EH (cell line): ENCODE data around the gene NDRG2.
A peak's percentile ranks its signal among the peaks of the same experiment; 100 is the strongest.

Experiments used
- DNase-seq: peaks from one replicate; pipeline ENCODE4 v3.0.0-alpha.2; 2015; ENCODE audit warnings: low read depth

Gene NDRG2

GRCh38 chr14:21055432-21056117 is 30.7 kb upstream of the NDRG2 start:
- DNase-seq, result no peak

GRCh38 chr14:21054768-21055145 is 29.9 kb upstream of the NDRG2 start:
- DNase-seq, result no peak

- DNase-seq, result no peak
Observed at GRCh38 chr14:21054123-21054767, 29.4 kb upstream of the NDRG2 start.

- no peak for DNase-seq
Observed at GRCh38 chr14:21053184-21054122, 28.6 kb upstream of the NDRG2 start.

GRCh38 chr14:21050597-21050996 is 25.7 kb upstream of the NDRG2 start:
- no peak for DNase-seq

GRCh38 chr14:21049271-21049673 is 24.4 kb upstream of the NDRG2 start:
- DNase-seq, result peak; percentile 70

- DNase-seq, result no peak
Observed at GRCh38 chr14:21048638-21049037, 23.8 kb upstream of the NDRG2 start.

GRCh38 chr14:21047378-21047781 is 22.5 kb upstream of the NDRG2 start:
- DNase-seq, result peak; percentile 83

GRCh38 chr14:21043974-21044618 is 19.2 kb upstream of the NDRG2 start:
- peak; percentile 8 for DNase-seq

GRCh38 chr14:21043387-21043973 is 18.6 kb upstream of the NDRG2 start:
- DNase-seq, result no peak

GRCh38 chr14:21042918-21043317 is 18.1 kb upstream of the NDRG2 start:
- no peak for DNase-seq

GRCh38 chr14:21041676-21042433 is 17.0 kb upstream of the NDRG2 start, which contains the start of gene RNASE7:
TSS of gene RNASE7 (plus strand) at chr14:21042362. CDS start at chr14:21042993, 631 bp downstream.
- peak; percentile 68 for DNase-seq

- peak; percentile 57 for DNase-seq
Observed at GRCh38 chr14:21040941-21041340, 16.1 kb upstream of the NDRG2 start.

- no peak for DNase-seq
Observed at GRCh38 chr14:21040370-21040925, 15.6 kb upstream of the NDRG2 start.

- peak; percentile 67 for DNase-seq
Observed at GRCh38 chr14:21039585-21040369, 14.9 kb upstream of the NDRG2 start.

- DNase-seq, result peak; percentile 66
Observed at GRCh38 chr14:21038441-21039422, 13.9 kb upstream of the NDRG2 start.

GRCh38 chr14:21037156-21037555 is 12.3 kb upstream of the NDRG2 start:
- no peak for DNase-seq

- no peak for DNase-seq
Observed at GRCh38 chr14:21036751-21037150, 11.9 kb upstream of the NDRG2 start.

GRCh38 chr14:21034707-21035106 is 9.8 kb upstream of the NDRG2 start, which contains the start of gene RNASE13:
TSS of gene RNASE13 (minus strand) at chr14:21034807. CDS start at chr14:21034288, 519 bp downstream.
- DNase-seq, result no peak
